ENCODE measurements around the gene BCL2. TPM values are rescaled to one million over a fixed set of nuclear protein-coding genes. Genes with fewer than 3 reads are reported as not detected.
A peak's percentile ranks its signal among the peaks of the same experiment; 100 is the strongest.

The BCL2 gene
- total and polyA plus RNA-seq, 4 experiments from 2014 or later = 28.5 to 50.4 (median 41.8) TPM

GRCh38 chr18:63085611-63086010 is 234.0 kb downstream of the BCL2 start:
- Mint-ChIP-seq H3K4me1 (no peaks in the 10 kb centered on the region), H3K27me3 (peaks cover 2 to 8% of the 10 kb centered on the region in 2 donors), H3K4me3 (no peak overlapping the region), H3K9me3 (peaks cover 0 to 3% (median 0%) of the 10 kb centered on the region in 8 donors), H3K36me3 (no peaks in the 10 kb centered on the region), H3K27ac (no peak overlapping the region)
- no peak for DNase-seq
- H3K4me3 ChIP-seq (ENCODE audit: low read length in 2 of 2) = no peak overlapping the region
- H3K27ac ChIP-seq (ENCODE audit: low read depth, low read length) = no peak overlapping the region
- H3K36me3 ChIP-seq (ENCODE audit: insufficient read depth, low read length) = no peaks in the 10 kb centered on the region
- ChIA-PET POLR2A (ENCODE audit: partially characterized antibody) (no interaction called here), CTCF (ENCODE audit: partially characterized antibody) (interaction anchor here (1.2 kb wide), 1 partner anchor 10 kb away, joined by 3 read pairs; no protein-coding TSS in a partner anchor)
- intact Hi-C loops (cut with micrococcal nuclease) = no loop called here
- H3K9me3 ChIP-seq (ENCODE audit: control insufficient read depth in 1 of 2, low read length in 2 of 2) = no peaks in the 10 kb centered on the region
- no peaks in the 10 kb centered on the region for H3K4me1 ChIP-seq (ENCODE audit: insufficient read depth, low read length)
- no peaks in the 10 kb centered on the region for H3K27me3 ChIP-seq (ENCODE audit: insufficient read depth, low read length)

DNA sequence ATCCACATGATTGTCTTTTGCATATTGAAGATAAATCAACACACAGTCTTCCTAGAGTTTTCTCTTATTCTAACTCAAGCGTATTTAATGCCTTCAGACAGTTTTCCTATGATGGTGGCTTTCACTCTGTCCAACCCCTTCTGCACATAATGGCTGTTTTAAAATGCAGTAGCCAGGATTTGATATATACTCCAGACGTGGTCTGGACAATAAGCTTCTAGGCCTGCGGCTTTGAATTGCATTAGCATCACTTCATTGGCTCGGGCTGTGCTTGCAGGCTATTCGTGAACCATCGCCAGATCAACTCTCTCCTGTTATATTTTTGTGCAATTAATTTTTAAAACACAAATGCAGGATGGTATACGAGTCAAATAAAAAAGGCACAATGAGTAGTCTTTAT is 235.3 kb downstream of the BCL2 start:
- ChIA-PET CTCF (ENCODE audit: partially characterized antibody) (no interaction called here), POLR2A (ENCODE audit: partially characterized antibody) (no interaction called here)
- no peak for DNase-seq
- Mint-ChIP-seq H3K27ac (no peak overlapping the region), H3K4me3 (no peak overlapping the region), H3K4me1 (peaks cover 0 to 3% (median 0%) of the 10 kb centered on the region in 4 donors), H3K9me3 (peaks cover 0 to 10% (median 7%) of the 10 kb centered on the region in 8 donors), H3K36me3 (peaks cover 0 to 5% of the 10 kb centered on the region in 2 donors), H3K27me3 (peaks cover 2 to 5% of the 10 kb centered on the region in 2 donors)
- H3K36me3 ChIP-seq (ENCODE audit: insufficient read depth, low read length) = no peaks in the 10 kb centered on the region
- H3K27ac ChIP-seq (ENCODE audit: low read depth, low read length) = no peak overlapping the region
- H3K4me3 ChIP-seq (ENCODE audit: low read length in 2 of 2) = no peak overlapping the region
- intact Hi-C loops (cut with micrococcal nuclease) = no loop called here
- no peaks in the 10 kb centered on the region for H3K4me1 ChIP-seq (ENCODE audit: insufficient read depth, low read length)
- no peaks in the 10 kb centered on the region for H3K27me3 ChIP-seq (ENCODE audit: insufficient read depth, low read length)
- H3K9me3 ChIP-seq (ENCODE audit: control insufficient read depth in 1 of 2, low read length in 2 of 2) = no peaks in the 10 kb centered on the region

- Histone ChIP-seq H3K36me3 (ENCODE audit: insufficient read depth, low read length) (no peaks in the 10 kb centered on the region), H3K4me1 (ENCODE audit: insufficient read depth, low read length) (no peaks in the 10 kb centered on the region), H3K27ac (ENCODE audit: low read depth, low read length) (no peak overlapping the region), H3K9me3 (ENCODE audit: control insufficient read depth in 1 of 2, low read length in 2 of 2) (no peaks in the 10 kb centered on the region), H3K27me3 (ENCODE audit: insufficient read depth, low read length) (no peaks in the 10 kb centered on the region), H3K4me3 (ENCODE audit: low read length in 2 of 2) (no peak overlapping the region)
- ChIA-PET POLR2A (ENCODE audit: partially characterized antibody) (no interaction called here), CTCF (ENCODE audit: partially characterized antibody) (no interaction called here)
- Mint-ChIP-seq H3K27ac (no peak overlapping the region), H3K36me3 (peaks cover 0 to 5% of the 10 kb centered on the region in 2 donors), H3K9me3 (peaks cover 0 to 12% (median 7%) of the 10 kb centered on the region in 8 donors), H3K4me1 (peaks cover 0 to 3% (median 0%) of the 10 kb centered on the region in 4 donors), H3K4me3 (no peak overlapping the region), H3K27me3 (peaks cover 2 to 5% of the 10 kb centered on the region in 2 donors)
- no peak for DNase-seq
- intact Hi-C loops (cut with micrococcal nuclease) = no loop called here
Observed at GRCh38 chr18:63083555-63083954, 236.0 kb downstream of the BCL2 start.

DNA sequence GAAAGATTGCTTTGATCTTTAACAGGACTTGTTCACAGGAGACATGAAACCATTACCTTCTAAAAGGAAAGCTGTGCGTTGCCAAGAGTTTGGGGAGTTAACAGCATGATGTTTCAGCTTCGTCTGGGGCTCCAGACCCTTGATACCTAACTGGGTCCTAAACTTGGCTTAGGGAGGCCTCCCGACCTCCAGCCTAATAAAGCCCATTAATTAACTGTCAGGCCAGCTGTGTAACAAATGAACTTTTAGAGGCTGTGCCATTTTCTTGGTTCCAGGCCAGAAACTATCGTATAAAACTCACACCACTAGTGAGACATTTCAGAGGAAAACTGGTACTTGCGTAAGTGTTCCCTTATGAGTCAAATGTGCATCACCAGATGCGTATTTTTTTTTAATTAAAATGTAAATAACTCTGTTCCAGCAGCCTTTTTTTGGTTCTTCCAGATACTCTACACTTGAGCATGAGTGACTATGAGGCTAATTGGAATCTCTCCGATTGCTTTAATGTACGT is 236.5 kb downstream of the BCL2 start:
- CTCF ChIA-PET (ENCODE audit: partially characterized antibody) = no interaction called here
- Mint-ChIP-seq H3K27me3 (peaks cover 5 to 7% of the 10 kb centered on the region in 2 donors), H3K36me3 (peaks cover 0 to 5% of the 10 kb centered on the region in 2 donors), H3K9me3 (peaks cover 0 to 12% (median 7%) of the 10 kb centered on the region in 8 donors), H3K27ac (no peak overlapping the region), H3K4me3 (no peak overlapping the region), H3K4me1 (peaks cover 0 to 3% (median 0%) of the 10 kb centered on the region in 4 donors)
- no peak for DNase-seq
- H3K4me3 ChIP-seq (ENCODE audit: low read length in 2 of 2) = no peak overlapping the region
- no peaks in the 10 kb centered on the region for H3K36me3 ChIP-seq (ENCODE audit: insufficient read depth, low read length)
- H3K27me3 ChIP-seq (ENCODE audit: insufficient read depth, low read length) = no peaks in the 10 kb centered on the region
- intact Hi-C loops (cut with micrococcal nuclease) = no loop called here
- no peaks in the 10 kb centered on the region for H3K4me1 ChIP-seq (ENCODE audit: insufficient read depth, low read length)
- H3K9me3 ChIP-seq (ENCODE audit: control insufficient read depth in 1 of 2, low read length in 2 of 2) = no peaks in the 10 kb centered on the region
- H3K27ac ChIP-seq (ENCODE audit: low read depth, low read length) = no peak overlapping the region
- POLR2A ChIA-PET (ENCODE audit: partially characterized antibody) = no interaction called here

- Histone ChIP-seq H3K27ac (ENCODE audit: low read depth, low read length) (no peak overlapping the region), H3K4me3 (ENCODE audit: low read length in 2 of 2) (no peak overlapping the region), H3K27me3 (ENCODE audit: insufficient read depth, low read length) (no peaks in the 10 kb centered on the region), H3K9me3 (ENCODE audit: control insufficient read depth in 1 of 2, low read length in 2 of 2) (no peaks in the 10 kb centered on the region), H3K36me3 (ENCODE audit: insufficient read depth, low read length) (no peaks in the 10 kb centered on the region), H3K4me1 (ENCODE audit: insufficient read depth, low read length) (no peaks in the 10 kb centered on the region)
- H3K36me3 Mint-ChIP-seq = peaks cover 0 to 5% of the 10 kb centered on the region in 2 donors
- no peak overlapping the region for H3K4me3 Mint-ChIP-seq
- intact Hi-C loops (cut with micrococcal nuclease) = no loop called here
- H3K9me3 Mint-ChIP-seq = peaks cover 0 to 12% (median 7%) of the 10 kb centered on the region in 8 donors
- CTCF ChIA-PET (ENCODE audit: partially characterized antibody) = no interaction called here
- POLR2A ChIA-PET (ENCODE audit: partially characterized antibody) = no interaction called here
- H3K4me1 Mint-ChIP-seq = peaks cover 0 to 3% (median 0%) of the 10 kb centered on the region in 4 donors
- no peak overlapping the region for H3K27ac Mint-ChIP-seq
- H3K27me3 Mint-ChIP-seq = peaks cover 5 to 8% of the 10 kb centered on the region in 2 donors
- DNase-seq = no peak
Observed at GRCh38 chr18:63082366-63083019, 237.1 kb downstream of the BCL2 start.

DNA sequence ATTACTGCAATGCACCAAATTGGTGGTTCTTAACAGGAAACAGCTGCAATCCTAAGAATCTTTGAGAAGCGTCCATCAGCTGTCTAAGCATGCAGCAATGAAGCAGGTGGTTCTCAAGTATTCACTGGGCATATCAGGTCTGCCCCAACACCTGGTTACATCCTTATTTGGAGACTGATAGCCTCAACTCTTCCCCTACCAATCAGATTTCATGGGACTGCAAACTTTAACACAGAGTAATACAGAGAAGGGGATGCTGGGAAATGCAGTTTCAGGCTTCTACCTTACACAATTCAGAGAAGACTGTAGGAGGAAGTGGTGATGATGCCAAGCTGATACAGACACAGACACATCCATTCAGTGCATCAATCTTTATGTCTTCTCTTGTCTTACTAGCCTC is 240.5 kb downstream of the BCL2 start:
- peak in 1 of 5 donors; percentile 4 for DNase-seq
- POLR2A ChIA-PET (ENCODE audit: partially characterized antibody) = interaction anchor here (1.1 kb wide), 1 partner anchor 19 kb away, joined by 3 read pairs; no protein-coding TSS in a partner anchor
- H3K4me3 Mint-ChIP-seq = no peak overlapping the region
- CTCF ChIA-PET (ENCODE audit: partially characterized antibody) = no interaction called here
- Histone ChIP-seq H3K4me3 (ENCODE audit: low read length in 2 of 2) (no peak overlapping the region), H3K36me3 (ENCODE audit: insufficient read depth, low read length) (no peaks in the 10 kb centered on the region), H3K9me3 (ENCODE audit: control insufficient read depth in 1 of 2, low read length in 2 of 2) (no peaks in the 10 kb centered on the region), H3K27ac (ENCODE audit: low read depth, low read length) (no peak overlapping the region), H3K4me1 (ENCODE audit: insufficient read depth, low read length) (no peaks in the 10 kb centered on the region), H3K27me3 (ENCODE audit: insufficient read depth, low read length) (no peaks in the 10 kb centered on the region)
- H3K27ac Mint-ChIP-seq = no peak overlapping the region
- intact Hi-C loops (cut with micrococcal nuclease) = no loop called here
- peaks cover 0 to 12% (median 7%) of the 10 kb centered on the region in 8 donors for H3K9me3 Mint-ChIP-seq
- peaks cover 0 to 5% of the 10 kb centered on the region in 2 donors for H3K36me3 Mint-ChIP-seq
- peaks cover 2 to 15% (median 8%) of the 10 kb centered on the region in 4 donors for H3K4me1 Mint-ChIP-seq
- peaks cover 11 to 13% of the 10 kb centered on the region in 2 donors for H3K27me3 Mint-ChIP-seq

GRCh38 chr18:63078471-63078870 is 241.1 kb downstream of the BCL2 start:
- ChIA-PET POLR2A (ENCODE audit: partially characterized antibody) (interaction anchor here (1.1 kb wide), 1 partner anchor 19 kb away, joined by 3 read pairs; no protein-coding TSS in a partner anchor), CTCF (ENCODE audit: partially characterized antibody) (no interaction called here)
- Histone ChIP-seq H3K27me3 (ENCODE audit: insufficient read depth, low read length) (no peaks in the 10 kb centered on the region), H3K9me3 (ENCODE audit: control insufficient read depth in 1 of 2, low read length in 2 of 2) (no peaks in the 10 kb centered on the region), H3K36me3 (ENCODE audit: insufficient read depth, low read length) (no peaks in the 10 kb centered on the region), H3K4me1 (ENCODE audit: insufficient read depth, low read length) (no peaks in the 10 kb centered on the region), H3K27ac (ENCODE audit: low read depth, low read length) (no peak overlapping the region), H3K4me3 (ENCODE audit: low read length in 2 of 2) (no peak overlapping the region)
- H3K36me3 Mint-ChIP-seq = peaks cover 0 to 5% of the 10 kb centered on the region in 2 donors
- no peak for DNase-seq
- peaks cover 0 to 12% (median 7%) of the 10 kb centered on the region in 8 donors for H3K9me3 Mint-ChIP-seq
- H3K4me3 Mint-ChIP-seq = peak overlapping the region in 1 of 8 donors; percentile 7
- peaks cover 2 to 15% (median 8%) of the 10 kb centered on the region in 4 donors for H3K4me1 Mint-ChIP-seq
- intact Hi-C loops (cut with micrococcal nuclease) = no loop called here
- no peak overlapping the region for H3K27ac Mint-ChIP-seq
- peaks cover 11 to 13% of the 10 kb centered on the region in 2 donors for H3K27me3 Mint-ChIP-seq

Measured in CD4-positive, alpha-beta memory T cell (primary cell).